SJCRH30 (cell line): ENCODE results near the gene RCN2. TPM values are rescaled to one million over a fixed set of nuclear protein-coding genes. Genes with fewer than 3 reads are reported as not detected.

Source experiments
- DNase-seq, 2 experiments: peaks; one replicate each; pipeline ENCODE4 v3.0.0-alpha.2; 2015 to 2020
- H3K27ac ChIP-seq: fragments of 250-450 bp; sonication (Bioruptor Pico); 2 replicates; pipeline ENCODE4 v1.5.1; 2020; ENCODE audit warnings: mild to moderate bottlenecking, moderate library complexity
- H3K27me3 ChIP-seq: fragments of 250-450 bp; sonication (Bioruptor Pico); 2 replicates; pipeline ENCODE4 v1.5.1; 2020; ENCODE audit warnings: mild to moderate bottlenecking, moderate library complexity
- H3K36me3 ChIP-seq: fragments of 250-450 bp; sonication (Bioruptor Pico); 2 replicates; pipeline ENCODE4 v1.5.1; 2020; ENCODE audit warnings: mild to moderate bottlenecking, moderate library complexity
- H3K4me1 ChIP-seq: fragments of 250-450 bp; sonication (Bioruptor Pico); 2 replicates; pipeline ENCODE4 v1.5.1; 2020; ENCODE audit warnings: mild to moderate bottlenecking, moderate library complexity
- H3K4me3 ChIP-seq: fragments of 250-450 bp; sonication (Bioruptor Pico); 2 replicates; pipeline ENCODE4 v1.5.1; 2020; ENCODE audit warnings: mild to moderate bottlenecking, moderate library complexity
- H3K9me3 ChIP-seq: fragments of 250-450 bp; sonication (Bioruptor Pico); replicated peaks from 2 replicates; pipeline ENCODE4 v1.5.1; 2020; ENCODE audit warnings: mild to moderate bottlenecking, moderate library complexity
- total RNA-seq: library from RNA; depleted of rRNA; stranded (reverse); fragments of >200 nt; shearing (Covaris generic); gene quantifications from 2 replicates; pipeline ENCODE4 v1.2.3, GENCODE V29; 2014; rRNA removed

Gene RCN2
- total RNA-seq, 1 experiment from 2014 or later = 159 TPM

GRCh38 chr15:77001966-77002365 is 70.4 kb downstream of the RCN2 start:
- peaks cover 10% of the 10 kb centered on the region; the same call in 1 of the 2 replicates for H3K9me3 ChIP-seq
- no peaks in the 10 kb centered on the region for H3K36me3 ChIP-seq
- 0 out of 2 replicates have a peak, but pooled peaks cover under 1% of the 10 kb centered on the region for H3K4me1 ChIP-seq
- H3K4me3 ChIP-seq = no peak overlapping the region
- no peak for DNase-seq
- no peak overlapping the region for H3K27ac ChIP-seq
- no peaks in the 10 kb centered on the region for H3K27me3 ChIP-seq

- H3K4me1 ChIP-seq = no peaks in the 10 kb centered on the region
- H3K27ac ChIP-seq = no peak overlapping the region
- no peaks in the 10 kb centered on the region for H3K27me3 ChIP-seq
- no peaks in the 10 kb centered on the region for H3K36me3 ChIP-seq
- peaks cover 10% of the 10 kb centered on the region; the same call in 1 of the 2 replicates for H3K9me3 ChIP-seq
- no peak for DNase-seq
- no peak overlapping the region for H3K4me3 ChIP-seq
These were observed 70.9 kb downstream of the RCN2 start for GRCh38 chr15:77002436-77002835.

GRCh38 chr15:77002954-77003912 is 71.7 kb downstream of the RCN2 start:
- Histone ChIP-seq H3K4me3 (no peak overlapping the region), H3K27me3 (no peaks in the 10 kb centered on the region), H3K4me1 (no peaks in the 10 kb centered on the region), H3K27ac (no peak overlapping the region), H3K36me3 (no peaks in the 10 kb centered on the region), H3K9me3 (peaks cover 10% of the 10 kb centered on the region; the same call in 1 of the 2 replicates)
- DNase-seq = no peak

Other genes with a start within 250 kb of the RCN2 start
- 15.1 and 16.1 TPM in 2 replicates for gene SCAPER, start 26.4 kb upstream of the RCN2 start, total RNA-seq
- 11.7 and 13.4 TPM in 2 replicates for gene PSTPIP1, start 63.4 kb downstream of the RCN2 start, total RNA-seq
- gene TSPAN3, start 139.4 kb downstream of the RCN2 start, total RNA-seq = 463 and 473 TPM in 2 replicates